ENCODE data around the gene GRID2.

GRID2 gene

GRCh38 chr4:93743635-93744034, 1439.9 kb downstream of the GRID2 start:
- H3K27me3 ChIP-seq (ENCODE audit: insufficient read depth, low read depth, severe bottlenecking), result no peaks in the 10 kb centered on the region
- H3K4me3 ChIP-seq (ENCODE audit: low read depth, low read length), result no peak overlapping the region
- no peak for TF ChIP-seq CTCF (IDR thresholded peaks at IDR 0.05; ENCODE audit: low read depth, low read length)
- H3K9me3 ChIP-seq (ENCODE audit: severe bottlenecking), result no peaks in the 10 kb centered on the region
- no peak for DNase-seq
- no peaks in the 10 kb centered on the region for H3K36me3 ChIP-seq
- no peak overlapping the region for H3K27ac ChIP-seq

GRCh38 chr4:93744961-93745360, 1441.2 kb downstream of the GRID2 start:
- Histone ChIP-seq H3K9me3 (ENCODE audit: severe bottlenecking) (no peaks in the 10 kb centered on the region), H3K27me3 (ENCODE audit: insufficient read depth, low read depth, severe bottlenecking) (no peaks in the 10 kb centered on the region), H3K4me3 (ENCODE audit: low read depth, low read length) (no peak overlapping the region), H3K27ac (no peak overlapping the region), H3K36me3 (no peaks in the 10 kb centered on the region)
- no peak for TF ChIP-seq CTCF (IDR thresholded peaks at IDR 0.05; ENCODE audit: low read depth, low read length)
- no peak for DNase-seq

DNA sequence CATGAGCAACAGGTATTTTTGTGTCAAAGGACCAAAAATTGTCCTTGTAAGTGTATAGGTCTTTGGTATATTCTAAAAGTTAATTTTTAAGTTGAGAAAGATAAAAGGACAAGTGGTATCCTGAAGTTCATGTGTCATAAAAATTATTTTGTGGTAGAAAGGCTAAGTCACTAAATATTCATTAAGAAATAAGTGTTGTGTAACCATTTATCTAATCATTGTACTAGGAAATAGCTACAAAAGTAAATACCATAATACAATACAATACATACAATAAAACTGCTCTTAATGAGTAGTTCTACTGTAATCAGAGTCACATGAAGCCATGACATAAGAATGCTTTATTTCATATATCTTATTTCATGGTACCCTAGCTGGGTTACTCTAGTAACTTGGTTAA, 1442.3 kb downstream of the GRID2 start:
- H3K4me3 ChIP-seq (ENCODE audit: low read depth, low read length), result no peak overlapping the region
- DNase-seq, result no peak
- no peaks in the 10 kb centered on the region for H3K36me3 ChIP-seq
- H3K9me3 ChIP-seq (ENCODE audit: severe bottlenecking), result no peaks in the 10 kb centered on the region
- no peak for TF ChIP-seq CTCF (IDR thresholded peaks at IDR 0.05; ENCODE audit: low read depth, low read length)
- no peaks in the 10 kb centered on the region for H3K27me3 ChIP-seq (ENCODE audit: insufficient read depth, low read depth, severe bottlenecking)
- no peak overlapping the region for H3K27ac ChIP-seq

DNA sequence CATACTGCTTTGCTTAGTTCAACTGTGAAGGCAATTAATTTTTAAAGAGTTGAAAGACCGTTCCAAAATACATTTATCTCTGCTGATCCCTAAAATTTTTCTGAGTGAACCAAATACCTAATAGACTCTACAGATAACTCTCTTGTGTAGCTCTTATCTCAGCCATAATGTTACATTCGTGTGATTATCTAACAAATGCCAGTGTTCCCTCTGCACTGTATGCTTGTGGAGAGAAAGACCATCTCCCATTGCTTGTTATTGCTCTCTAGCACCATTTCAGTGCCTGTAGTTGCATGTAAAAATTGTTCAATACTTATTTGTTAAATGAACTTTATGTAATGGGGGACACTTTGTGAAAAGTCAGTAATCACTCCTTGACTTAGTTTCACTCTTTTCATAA, 1443.5 kb downstream of the GRID2 start:
- no peaks in the 10 kb centered on the region for H3K9me3 ChIP-seq (ENCODE audit: severe bottlenecking)
- no peaks in the 10 kb centered on the region for H3K27me3 ChIP-seq (ENCODE audit: insufficient read depth, low read depth, severe bottlenecking)
- no peaks in the 10 kb centered on the region for H3K36me3 ChIP-seq
- no peak overlapping the region for H3K27ac ChIP-seq
- TF ChIP-seq CTCF (IDR thresholded peaks at IDR 0.05; ENCODE audit: low read depth, low read length), result no peak
- H3K4me3 ChIP-seq (ENCODE audit: low read depth, low read length), result no peak overlapping the region
- no peak for DNase-seq

DNA sequence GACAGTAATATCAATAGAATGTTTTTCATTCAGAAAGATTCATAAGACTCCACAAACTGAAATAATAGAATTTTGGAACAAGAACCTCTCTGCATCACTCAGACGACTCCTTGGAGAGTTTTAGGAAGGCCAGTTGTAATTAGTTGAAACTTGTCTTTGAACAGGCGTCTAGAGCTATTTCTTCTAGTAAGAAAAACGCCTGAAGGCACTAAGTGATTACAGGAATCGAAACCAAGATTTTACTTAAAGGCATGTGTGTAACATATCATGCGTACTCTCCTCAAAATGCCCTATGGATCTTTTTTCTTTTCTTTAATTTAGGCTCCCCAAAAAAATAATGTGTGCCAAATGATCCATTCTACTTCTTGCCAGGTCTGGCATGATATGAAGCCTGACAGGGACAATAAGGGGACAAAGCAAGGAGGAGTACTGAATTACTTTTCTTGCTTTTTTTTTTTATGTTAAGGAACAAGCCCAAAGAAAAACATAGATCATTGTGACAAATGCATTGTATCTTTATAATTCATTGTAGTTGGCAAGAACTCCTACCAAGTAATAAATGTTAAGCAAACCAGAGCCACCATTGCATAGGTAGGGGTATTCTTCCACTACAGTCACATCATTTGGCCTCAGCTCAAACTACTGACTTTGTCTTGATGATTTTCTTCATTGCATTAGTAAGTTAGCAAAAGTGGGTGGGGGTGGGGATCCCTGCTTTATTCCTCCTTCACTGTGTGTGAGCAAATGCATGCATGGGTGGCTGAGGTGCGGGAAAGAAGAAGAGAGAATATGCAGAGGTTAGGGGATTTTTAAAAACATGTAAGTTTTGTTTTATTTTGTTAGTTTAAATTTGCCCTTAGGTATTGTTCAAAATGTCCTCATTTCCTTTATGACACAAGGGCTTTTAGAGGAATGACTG, 1444.9 kb downstream of the GRID2 start:
- TF ChIP-seq CTCF (IDR thresholded peaks at IDR 0.05; ENCODE audit: low read depth, low read length), result no peak
- DNase-seq, result no peak
- Histone ChIP-seq H3K36me3 (no peaks in the 10 kb centered on the region), H3K27me3 (ENCODE audit: insufficient read depth, low read depth, severe bottlenecking) (no peaks in the 10 kb centered on the region), H3K27ac (no peak overlapping the region), H3K9me3 (ENCODE audit: severe bottlenecking) (no peaks in the 10 kb centered on the region), H3K4me3 (ENCODE audit: low read depth, low read length) (no peak overlapping the region)

Measured in WERI-Rb-1 (cell line).